K562 (cell line): Measurements from ENCODE around the gene ARHGAP28. TPM values are rescaled to one million over a fixed set of nuclear protein-coding genes. Genes with fewer than 3 reads are reported as not detected.

ENCODE experiments used
- ARID1B ChIP-seq: fragments of 450-650 bp; IDR thresholded peaks from 2 replicates; pipeline ENCODE4 v1.6.1; 2016; ENCODE audit warnings: antibody characterized with exemption, mild to moderate bottlenecking, inconsistent platforms
- FOXA1 ChIP-seq: fragments of 450-650 bp; IDR thresholded peaks from 2 replicates; pipeline ENCODE4 v1.6.1; 2016; ENCODE audit warnings: mild to moderate bottlenecking, borderline replicate concordance
- KAT8 ChIP-seq: fragments of 450-650 bp; IDR thresholded peaks from 2 replicates; pipeline ENCODE4 v1.6.1; 2016; ENCODE audit warnings: low read depth, mild to moderate bottlenecking
- PML ChIP-seq: IDR thresholded peaks from 2 replicates; pipeline ENCODE4 v1.6.1; 2012; ENCODE audit warnings: low read length, inconsistent platforms
- SAFB2 ChIP-seq: fragments of 200-400 bp; formaldehyde crosslinking; IDR thresholded peaks from 2 replicates; pipeline ENCODE4 v1.6.1; 2018; ENCODE audit warnings: borderline replicate concordance, low read length, low read depth, moderate library complexity; ENCODE audit not compliant: severe bottlenecking
- SMARCA5 ChIP-seq: fragments of 450-650 bp; IDR thresholded peaks from 2 replicates; pipeline ENCODE4 v1.6.1; 2016
- ZBTB1 ChIP-seq: sonication (generic); formaldehyde crosslinking; IDR thresholded peaks from 2 replicates; pipeline ENCODE4 v1.8.1; 2023; ENCODE audit warnings: missing genetic modification reagents, low read depth, mild to moderate bottlenecking, borderline replicate concordance
- ZFP1 ChIP-seq: fragments of 450-650 bp; formaldehyde crosslinking; IDR thresholded peaks from 2 replicates; pipeline ENCODE4 v1.4.0; 2020; ENCODE audit warnings: mild to moderate bottlenecking, mixed read lengths
- ZHX1 ChIP-seq: fragments of 150-350 bp; conservative IDR thresholded peaks from 2 replicates; pipeline ENCODE4 v1.6.1; 2014; ENCODE audit warnings: low read length
- ZKSCAN1 ChIP-seq: fragments of 150-350 bp; IDR thresholded peaks from 2 replicates; pipeline ENCODE4 v1.6.1; 2016; ENCODE audit warnings: low read depth, low read length
- ZNF174 ChIP-seq: fragments of 250-450 bp; sonication (Bioruptor Pico); IDR thresholded peaks from 2 replicates; pipeline ENCODE4 v1.4.0; 2020; ENCODE audit warnings: mild to moderate bottlenecking
- ZNF407 ChIP-seq: fragments of 450-650 bp; IDR thresholded peaks from 2 replicates; pipeline ENCODE4 v1.6.1; 2016; ENCODE audit warnings: low read depth
- ZNF668 ChIP-seq: fragments of 250-450 bp; sonication (Bioruptor Pico); IDR thresholded peaks from 2 replicates; pipeline ENCODE4 v1.8.0; 2022; ENCODE audit warnings: mild to moderate bottlenecking, inconsistent platforms
- polyA plus RNA-seq, 8 experiments: library from polyadenylated mRNA; depleted of rRNA in 4 of 8; stranded (reverse) in 5 of 8; unstranded in 3 of 8; fragments of >200 nt; fragmentation: Nextera tagmentation in 2 of 8; fragmentation: Illumina TruSeq in 1 of 8; extraction: Ambion mirVana in 2 of 8; extraction: Trizol in 1 of 8; gene quantifications; 2 replicates each; pipeline versions ENCODE4 v1.2.1 to v1.2.3, GENCODE V29; 2011 to 2014; ENCODE audit warnings: inconsistent platforms in 1 of 8, missing spikeins in 1 of 8
- total RNA-seq, 7 experiments: library from RNA; depleted of rRNA in 6 of 7; stranded (reverse); fragments of >200 nt in 6 of 7; fragmentation: Illumina TruSeq in 2 of 7; extraction: Trizol in 2 of 7; gene quantifications; 2 replicates each; pipeline versions ENCODE4 v1.2.1 to v1.2.3, GENCODE V29; 2011 to 2021; ENCODE audit warnings: low replicate concordance in 1 of 7
- TF ChIP-seq, protein P1 (sequence below): fragments of 450-650 bp; formaldehyde crosslinking; IDR thresholded peaks from 2 replicates; pipeline ENCODE4 v1.4.0; 2022; ENCODE audit warnings: missing genetic modification characterization
- TF ChIP-seq, protein P2 (sequence below): fragments of 250-450 bp; sonication (Bioruptor Pico); IDR thresholded peaks from 2 replicates; pipeline ENCODE4 v1.5.1; 2021; ENCODE audit warnings: mild to moderate bottlenecking

ARHGAP28 gene
- total and polyA plus RNA-seq, 9 of the 15 experiments (the other 6 are each of a cell fraction or from before 2014, with no cell fraction given), result 0.93 to 5.9 (median 5.0) TPM

GRCh38 chr18:6729247-6730091 lies at the start of gene ARHGAP28 (continued):
- TF ChIP-seq ZNF407, result no peak
- TF ChIP-seq ZKSCAN1, result no peak; the same call in 1 of the 2 replicates
- TF ChIP-seq, protein P1, sequence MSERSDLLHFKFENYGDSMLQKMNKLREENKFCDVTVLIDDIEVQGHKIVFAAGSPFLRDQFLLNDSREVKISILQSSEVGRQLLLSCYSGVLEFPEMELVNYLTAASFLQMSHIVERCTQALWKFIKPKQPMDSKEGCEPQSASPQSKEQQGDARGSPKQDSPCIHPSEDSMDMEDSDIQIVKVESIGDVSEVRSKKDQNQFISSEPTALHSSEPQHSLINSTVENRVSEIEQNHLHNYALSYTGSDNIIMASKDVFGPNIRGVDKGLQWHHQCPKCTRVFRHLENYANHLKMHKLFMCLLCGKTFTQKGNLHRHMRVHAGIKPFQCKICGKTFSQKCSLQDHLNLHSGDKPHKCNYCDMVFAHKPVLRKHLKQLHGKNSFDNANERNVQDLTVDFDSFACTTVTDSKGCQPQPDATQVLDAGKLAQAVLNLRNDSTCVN (CRISPR knock-in tag), result no peak
- no peak for TF ChIP-seq ZFP1 (CRISPR knock-in tag)
- no peak for TF ChIP-seq ZNF668 (CRISPR knock-in tag)
- no peak for TF ChIP-seq ARID1B
- no peak for TF ChIP-seq SMARCA5
- TF ChIP-seq FOXA1, result no peak
- TF ChIP-seq ZBTB1 (CRISPR knock-in tag), result no peak
- TF ChIP-seq, protein P2, sequence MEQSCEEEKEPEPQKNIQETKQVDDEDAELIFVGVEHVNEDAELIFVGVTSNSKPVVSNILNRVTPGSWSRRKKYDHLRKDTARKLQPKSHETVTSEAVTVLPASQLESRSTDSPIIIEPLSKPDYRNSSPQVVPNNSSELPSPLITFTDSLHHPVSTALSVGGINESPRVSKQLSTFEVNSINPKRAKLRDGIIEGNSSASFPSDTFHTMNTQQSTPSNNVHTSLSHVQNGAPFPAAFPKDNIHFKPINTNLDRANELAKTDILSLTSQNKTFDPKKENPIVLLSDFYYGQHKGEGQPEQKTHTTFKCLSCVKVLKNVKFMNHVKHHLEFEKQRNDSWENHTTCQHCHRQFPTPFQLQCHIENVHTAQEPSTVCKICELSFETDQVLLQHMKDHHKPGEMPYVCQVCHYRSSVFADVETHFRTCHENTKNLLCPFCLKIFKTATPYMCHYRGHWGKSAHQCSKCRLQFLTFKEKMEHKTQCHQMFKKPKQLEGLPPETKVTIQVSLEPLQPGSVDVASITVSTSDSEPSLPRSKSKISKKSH, result no peak
- TF ChIP-seq ZHX1, result no peak
- TF ChIP-seq ZNF174, result no peak
- TF ChIP-seq SAFB2, result no peak
- no peak for TF ChIP-seq KAT8
- no peak for TF ChIP-seq PML
